Liver (tissue), 3 donors: ENCODE data around the gene CAMSAP1.

Experiments used
- ATF3 ChIP-seq: IDR thresholded peaks from 2 replicates; pipeline ENCODE4 v1.6.1; 2016; ENCODE audit warnings: antibody characterized with exemption
- CTCF ChIP-seq: fragments of 150-350 bp; IDR thresholded peaks from 2 replicates; pipeline ENCODE4 v1.5.1; 2017; ENCODE audit warnings: improper control_type of control experiment, low read depth, low read length; ENCODE audit not compliant: missing input control
- EGR1 ChIP-seq, 2 donors: IDR thresholded peaks; 2 replicates each; pipeline ENCODE4 v1.6.1; 2016 to 2018; ENCODE audit warnings: antibody characterized with exemption in 2 of 2, low read depth in 2 of 2
- GABPA ChIP-seq, 2 donors: IDR thresholded peaks in 1 of 2; conservative IDR thresholded peaks in 1 of 2; 2 replicates each; pipeline ENCODE4 v1.6.1; 2016; ENCODE audit warnings: antibody characterized with exemption in 2 of 2, mild to moderate bottlenecking in 1 of 2, moderate library complexity in 1 of 2
- JUND ChIP-seq, 2 donors: IDR thresholded peaks; 2 replicates each; pipeline ENCODE4 v1.6.1; 2016; ENCODE audit warnings: antibody characterized with exemption in 2 of 2
- RAD21 ChIP-seq, 2 donors: IDR thresholded peaks; 2 replicates each; pipeline ENCODE4 v1.6.1; 2016; ENCODE audit warnings: antibody characterized with exemption in 2 of 2, mild to moderate bottlenecking in 2 of 2
- REST ChIP-seq: IDR thresholded peaks from 2 replicates; pipeline ENCODE4 v1.6.1; 2016; ENCODE audit warnings: antibody characterized with exemption, mild to moderate bottlenecking
- RXRA ChIP-seq, 2 donors: IDR thresholded peaks; 2 replicates each; pipeline ENCODE4 v1.6.1; 2017 to 2018; ENCODE audit warnings: antibody characterized with exemption in 2 of 2, mild to moderate bottlenecking in 1 of 2
- SP1 ChIP-seq: IDR thresholded peaks from 2 replicates; pipeline ENCODE4 v1.6.1; 2018; ENCODE audit warnings: antibody characterized with exemption, mild to moderate bottlenecking
- YY1 ChIP-seq: IDR thresholded peaks from 2 replicates; pipeline ENCODE4 v1.6.1; 2016; ENCODE audit warnings: antibody characterized with exemption, mild to moderate bottlenecking
- donor health status: healthy.
- donor health status: healthy.

- TF ChIP-seq RAD21 (IDR thresholded peaks at IDR 0.05), result no peak
- no peak for TF ChIP-seq CTCF
- no peak for TF ChIP-seq EGR1 (IDR thresholded peaks at IDR 0.05; ENCODE audit: low read depth in 2 of 2)
- no peak for TF ChIP-seq ATF3
- TF ChIP-seq YY1, result no peak
- TF ChIP-seq REST, result no peak
- TF ChIP-seq GABPA (IDR thresholded peaks at IDR 0.05 in 1 of 2, conservative IDR thresholded peaks at IDR 0.05 in 1 of 2), result no peak
- TF ChIP-seq JUND (IDR thresholded peaks at IDR 0.05), result no peak
- TF ChIP-seq SP1, result no peak
- TF ChIP-seq RXRA (IDR thresholded peaks at IDR 0.05), result no peak
Measured at GRCh38 chr9:135774794-135775525, 132.4 kb downstream of the CAMSAP1 start.
